Fibroblast of lung (primary cell): Measurements from ENCODE around the gene VAMP1.

Source experiments
- EZH2 ChIP-seq: IDR thresholded peaks from 2 replicates; pipeline ENCODE4 v1.5.1; 2012; ENCODE audit warnings: low read length, control low read depth, mild to moderate bottlenecking; ENCODE audit errors: missing control alignments
- TF ChIP-seq, protein P1 (sequence below), 2 donors: IDR thresholded peaks in 1 of 2; conservative IDR thresholded peaks in 1 of 2; 1 replicate in 1 of 2; 2 replicates in 1 of 2; pipeline ENCODE4 v1.5.1; 2011 to 2012; ENCODE audit warnings: low read length in 2 of 2, control low read depth in 1 of 2, inconsistent platforms in 1 of 2, low read depth in 1 of 2, mild to moderate bottlenecking in 1 of 2

- TF ChIP-seq, protein P1, sequence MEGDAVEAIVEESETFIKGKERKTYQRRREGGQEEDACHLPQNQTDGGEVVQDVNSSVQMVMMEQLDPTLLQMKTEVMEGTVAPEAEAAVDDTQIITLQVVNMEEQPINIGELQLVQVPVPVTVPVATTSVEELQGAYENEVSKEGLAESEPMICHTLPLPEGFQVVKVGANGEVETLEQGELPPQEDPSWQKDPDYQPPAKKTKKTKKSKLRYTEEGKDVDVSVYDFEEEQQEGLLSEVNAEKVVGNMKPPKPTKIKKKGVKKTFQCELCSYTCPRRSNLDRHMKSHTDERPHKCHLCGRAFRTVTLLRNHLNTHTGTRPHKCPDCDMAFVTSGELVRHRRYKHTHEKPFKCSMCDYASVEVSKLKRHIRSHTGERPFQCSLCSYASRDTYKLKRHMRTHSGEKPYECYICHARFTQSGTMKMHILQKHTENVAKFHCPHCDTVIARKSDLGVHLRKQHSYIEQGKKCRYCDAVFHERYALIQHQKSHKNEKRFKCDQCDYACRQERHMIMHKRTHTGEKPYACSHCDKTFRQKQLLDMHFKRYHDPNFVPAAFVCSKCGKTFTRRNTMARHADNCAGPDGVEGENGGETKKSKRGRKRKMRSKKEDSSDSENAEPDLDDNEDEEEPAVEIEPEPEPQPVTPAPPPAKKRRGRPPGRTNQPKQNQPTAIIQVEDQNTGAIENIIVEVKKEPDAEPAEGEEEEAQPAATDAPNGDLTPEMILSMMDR (conservative IDR thresholded peaks at IDR 0.05 in 1 of 2, IDR thresholded peaks at IDR 0.05 in 1 of 2; ENCODE audit: low read depth in 1 of 2, low read length in 2 of 2): no peak
- no peak for TF ChIP-seq EZH2
Observed at GRCh38 chr12:6442836-6443235, 27.6 kb downstream of the VAMP1 start.
